ENCODE data around the gene HDAC4. TPM values are rescaled to one million over a fixed set of nuclear protein-coding genes. Genes with fewer than 3 reads are reported as not detected.

The HDAC4 gene
- total RNA-seq, 1 donor from 2014 or later: 46.2 TPM

DNA sequence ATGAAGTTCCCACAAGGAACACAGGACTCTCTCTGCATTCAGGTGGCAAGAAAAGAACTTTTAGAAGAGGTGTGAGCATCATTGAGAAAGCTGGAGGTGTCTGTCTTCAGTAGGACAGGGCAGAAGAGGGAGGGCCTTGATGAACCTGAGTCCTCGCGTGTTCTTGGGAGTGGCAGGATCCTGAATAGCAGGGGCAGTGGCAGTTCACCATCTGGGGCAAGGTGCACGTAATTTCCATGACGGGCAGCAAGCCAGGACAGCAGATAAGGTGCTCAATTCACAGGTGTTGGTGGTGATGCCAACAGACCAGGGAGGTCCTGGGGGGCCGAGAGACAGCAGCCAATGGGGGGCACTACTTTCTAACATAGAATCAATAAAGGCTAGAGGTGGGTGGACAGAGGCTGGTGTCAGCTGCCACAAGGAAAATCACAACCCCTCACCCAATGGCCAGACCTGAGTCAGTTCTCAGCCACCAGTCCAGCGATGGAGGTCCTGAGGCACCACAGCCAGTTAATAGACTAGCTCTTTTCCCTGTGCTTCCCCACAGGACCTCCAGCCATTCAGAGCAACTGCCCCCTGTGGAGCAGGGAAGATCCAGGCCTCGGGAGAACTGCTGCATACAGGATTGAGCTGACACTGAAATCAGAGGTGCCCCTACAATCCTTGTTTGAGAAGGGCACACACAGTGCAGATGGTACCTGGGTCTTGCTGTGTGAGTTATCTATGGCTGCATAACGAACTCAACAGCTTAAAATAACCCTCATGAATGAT, 10.9 kb upstream of the HDAC4 start:
- H3K9me3 Mint-ChIP-seq (ENCODE audit: low read depth): peaks cover 3% of the 10 kb centered on the region
- no peak for DNase-seq (ENCODE audit: low spot score, unreplicated experiment)
- no peaks in the 10 kb centered on the region for H3K4me1 Mint-ChIP-seq (ENCODE audit: low read depth)
- TF ChIP-seq, protein P1, sequence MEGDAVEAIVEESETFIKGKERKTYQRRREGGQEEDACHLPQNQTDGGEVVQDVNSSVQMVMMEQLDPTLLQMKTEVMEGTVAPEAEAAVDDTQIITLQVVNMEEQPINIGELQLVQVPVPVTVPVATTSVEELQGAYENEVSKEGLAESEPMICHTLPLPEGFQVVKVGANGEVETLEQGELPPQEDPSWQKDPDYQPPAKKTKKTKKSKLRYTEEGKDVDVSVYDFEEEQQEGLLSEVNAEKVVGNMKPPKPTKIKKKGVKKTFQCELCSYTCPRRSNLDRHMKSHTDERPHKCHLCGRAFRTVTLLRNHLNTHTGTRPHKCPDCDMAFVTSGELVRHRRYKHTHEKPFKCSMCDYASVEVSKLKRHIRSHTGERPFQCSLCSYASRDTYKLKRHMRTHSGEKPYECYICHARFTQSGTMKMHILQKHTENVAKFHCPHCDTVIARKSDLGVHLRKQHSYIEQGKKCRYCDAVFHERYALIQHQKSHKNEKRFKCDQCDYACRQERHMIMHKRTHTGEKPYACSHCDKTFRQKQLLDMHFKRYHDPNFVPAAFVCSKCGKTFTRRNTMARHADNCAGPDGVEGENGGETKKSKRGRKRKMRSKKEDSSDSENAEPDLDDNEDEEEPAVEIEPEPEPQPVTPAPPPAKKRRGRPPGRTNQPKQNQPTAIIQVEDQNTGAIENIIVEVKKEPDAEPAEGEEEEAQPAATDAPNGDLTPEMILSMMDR (IDR thresholded peaks at IDR 0.05; ENCODE audit: unreplicated experiment): no peak
- H3K27me3 Mint-ChIP-seq: peaks cover 17% of the 10 kb centered on the region
- H3K4me3 Mint-ChIP-seq (ENCODE audit: low read depth): no peak overlapping the region
- H3K36me3 Mint-ChIP-seq (ENCODE audit: insufficient read depth): no peaks in the 10 kb centered on the region
- H3K27ac Mint-ChIP-seq: peak overlapping the region; percentile 66

DNA sequence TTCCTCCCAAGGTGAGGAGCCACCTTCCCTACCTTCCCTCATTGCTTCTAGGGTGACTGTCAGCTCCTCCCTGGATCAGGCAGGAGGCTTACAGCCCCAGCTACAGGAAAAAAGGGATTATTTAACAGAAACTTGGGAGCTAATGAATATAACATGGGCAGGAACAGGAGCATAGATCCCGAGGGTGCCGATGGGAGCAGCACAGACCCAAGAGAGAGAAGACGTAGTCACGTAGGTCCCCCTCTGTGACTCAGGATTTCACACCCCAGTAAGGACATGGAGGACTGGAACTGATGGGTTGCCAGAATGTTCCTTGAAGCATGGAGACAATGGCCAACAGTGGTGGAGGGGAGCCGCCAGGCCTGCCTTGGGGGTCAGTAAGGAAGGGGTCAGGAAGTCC, 10.3 kb upstream of the HDAC4 start:
- peaks cover 17% of the 10 kb centered on the region for H3K27me3 Mint-ChIP-seq
- DNase-seq (ENCODE audit: low spot score, unreplicated experiment): no peak
- peaks cover 3% of the 10 kb centered on the region for H3K9me3 Mint-ChIP-seq (ENCODE audit: low read depth)
- TF ChIP-seq, protein P1 (IDR thresholded peaks at IDR 0.05; ENCODE audit: unreplicated experiment): no peak
- H3K27ac Mint-ChIP-seq: peak overlapping the region; percentile 66
- no peaks in the 10 kb centered on the region for H3K4me1 Mint-ChIP-seq (ENCODE audit: low read depth)
- H3K36me3 Mint-ChIP-seq (ENCODE audit: insufficient read depth): no peaks in the 10 kb centered on the region
- H3K4me3 Mint-ChIP-seq (ENCODE audit: low read depth): no peak overlapping the region

DNA sequence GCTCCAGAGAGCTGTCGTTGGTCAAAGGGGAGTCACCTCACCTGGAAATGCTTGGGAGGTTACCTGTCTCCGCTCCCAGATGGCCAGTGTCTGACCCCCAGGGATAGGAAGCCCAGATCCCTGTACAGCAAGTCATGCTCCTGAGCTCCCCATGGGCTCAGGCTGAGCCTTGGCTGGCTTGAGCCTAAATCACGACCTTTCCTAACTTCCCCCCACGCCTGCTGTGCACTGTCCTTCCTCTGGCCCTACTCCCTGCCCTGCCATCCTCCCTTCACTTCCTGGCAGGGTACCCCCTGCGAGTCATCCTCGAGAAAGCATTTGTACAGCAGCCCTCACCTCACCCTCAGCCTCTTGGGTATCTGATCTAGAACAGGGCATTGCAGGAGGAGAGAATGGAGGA, 9.2 kb upstream of the HDAC4 start:
- no peaks in the 10 kb centered on the region for H3K36me3 Mint-ChIP-seq (ENCODE audit: insufficient read depth)
- DNase-seq (ENCODE audit: low spot score, unreplicated experiment): no peak
- H3K4me3 Mint-ChIP-seq (ENCODE audit: low read depth): no peak overlapping the region
- peaks cover 3% of the 10 kb centered on the region for H3K9me3 Mint-ChIP-seq (ENCODE audit: low read depth)
- H3K27ac Mint-ChIP-seq: no peak overlapping the region
- peaks cover 13% of the 10 kb centered on the region for H3K27me3 Mint-ChIP-seq
- TF ChIP-seq, protein P1 (IDR thresholded peaks at IDR 0.05; ENCODE audit: unreplicated experiment): no peak
- no peaks in the 10 kb centered on the region for H3K4me1 Mint-ChIP-seq (ENCODE audit: low read depth)

DNA sequence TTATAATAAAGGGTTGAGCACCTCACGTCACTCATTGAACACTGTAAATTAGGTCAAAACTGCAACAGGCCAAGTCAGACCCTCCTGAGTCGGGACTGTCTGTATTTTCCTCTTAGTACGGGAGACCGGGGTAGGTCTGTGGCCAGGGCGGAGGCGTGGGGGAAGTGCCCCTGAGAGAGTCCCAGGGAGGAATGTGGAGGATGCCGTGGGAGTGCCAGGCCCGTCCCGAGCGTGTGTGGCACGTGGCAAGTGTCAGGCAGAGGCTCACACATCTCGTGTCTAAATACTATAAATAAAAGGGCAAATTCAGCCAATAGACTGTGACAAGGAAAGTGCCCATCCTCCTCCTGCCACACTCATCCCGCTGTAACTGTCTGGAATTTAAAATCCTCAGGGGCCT, 6.3 kb upstream of the HDAC4 start:
- Mint-ChIP-seq H3K27ac (no peak overlapping the region), H3K27me3 (peaks cover 20% of the 10 kb centered on the region), H3K36me3 (ENCODE audit: insufficient read depth) (no peaks in the 10 kb centered on the region), H3K4me3 (ENCODE audit: low read depth) (no peak overlapping the region), H3K4me1 (ENCODE audit: low read depth) (peaks cover 7% of the 10 kb centered on the region), H3K9me3 (ENCODE audit: low read depth) (no peaks in the 10 kb centered on the region)
- TF ChIP-seq, protein P1 (IDR thresholded peaks at IDR 0.05; ENCODE audit: unreplicated experiment): no peak
- DNase-seq (ENCODE audit: low spot score, unreplicated experiment): no peak

DNA sequence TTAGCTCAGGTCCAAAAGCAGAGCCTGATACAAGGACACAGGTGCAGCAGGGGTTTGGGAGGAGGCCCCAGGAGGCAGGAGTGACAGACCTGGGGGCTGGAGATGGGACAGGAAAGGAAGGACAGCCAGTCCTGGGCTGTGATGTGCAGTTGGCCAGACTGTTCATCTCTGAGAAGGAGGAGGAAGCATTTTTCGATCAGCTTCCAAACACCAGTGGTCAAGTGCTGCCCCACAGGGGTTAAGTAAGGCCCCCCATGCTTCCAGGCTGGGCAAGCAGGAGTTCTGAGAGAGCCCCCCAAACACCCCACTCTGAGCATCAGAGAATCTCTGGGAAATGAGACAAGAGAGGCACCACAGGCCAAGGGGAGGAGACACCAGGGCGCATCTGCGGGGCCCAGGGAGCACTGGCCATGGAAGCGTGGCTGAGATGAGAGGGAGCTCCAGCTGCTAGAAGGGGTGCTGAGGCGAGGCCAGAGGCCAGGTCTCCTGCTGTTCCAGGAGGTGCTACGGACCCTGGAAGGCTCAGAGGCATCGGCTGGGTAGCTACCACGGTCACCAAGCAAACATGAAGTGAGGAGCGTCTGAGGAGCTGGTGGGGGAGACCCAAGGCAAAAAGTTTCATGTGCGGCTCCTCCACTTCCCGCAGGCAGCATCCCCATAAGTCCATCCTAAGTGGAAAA, 5.6 kb upstream of the HDAC4 start:
- Mint-ChIP-seq H3K27ac (no peak overlapping the region), H3K27me3 (peaks cover 18% of the 10 kb centered on the region), H3K4me3 (ENCODE audit: low read depth) (no peak overlapping the region), H3K9me3 (ENCODE audit: low read depth) (no peaks in the 10 kb centered on the region), H3K4me1 (ENCODE audit: low read depth) (peaks cover 10% of the 10 kb centered on the region), H3K36me3 (ENCODE audit: insufficient read depth) (no peaks in the 10 kb centered on the region)
- no peak for DNase-seq (ENCODE audit: low spot score, unreplicated experiment)
- TF ChIP-seq, protein P1 (IDR thresholded peaks at IDR 0.05; ENCODE audit: unreplicated experiment): no peak
